Inflammatory macrophage treated with lipopolysaccharide for 1 hour (primary cell): ENCODE measurements around the gene KRTAP1-4.
"Not testable (repeated sequence)": the region's sequence is repeated elsewhere in the genome, so short reads cannot be mapped to it uniquely, and the experiment has no call there.

ENCODE experiments used
- DNase-seq, 2 donors: peaks; one replicate each; pipeline ENCODE4 v3.0.0-alpha.2; 2020 to 2022

Gene KRTAP1-4

GRCh38 chr17:41002814-41003213 lies 27.2 kb downstream of the KRTAP1-4 start:
- DNase-seq = peak in 1 of 2 donors; percentile 22

GRCh38 chr17:41001795-41002194 lies 28.2 kb downstream of the KRTAP1-4 start:
- no peak for DNase-seq

GRCh38 chr17:40999563-40999962 lies 30.4 kb downstream of the KRTAP1-4 start, which contains the start of gene KRTAP3-2:
Gene KRTAP3-2, minus strand, starts transcription at chr17:40999906. Its CDS starts 53 bp downstream, at chr17:40999853.
- DNase-seq = not testable (repeated sequence)

GRCh38 chr17:40997361-40997760 lies 32.6 kb downstream of the KRTAP1-4 start:
- no peak for DNase-seq

- DNase-seq = no peak
Observed at GRCh38 chr17:40996829-40997228, 33.2 kb downstream of the KRTAP1-4 start.

GRCh38 chr17:40995116-40995515 lies 34.9 kb downstream of the KRTAP1-4 start:
- DNase-seq = no peak

- no peak for DNase-seq
Observed at GRCh38 chr17:40993839-40994238, 36.2 kb downstream of the KRTAP1-4 start, which contains the start of gene KRTAP3-3. Gene KRTAP3-3, minus strand, starts transcription at chr17:40994164. Its CDS starts 67 bp downstream, at chr17:40994097.

GRCh38 chr17:40993084-40993483 lies 36.9 kb downstream of the KRTAP1-4 start:
- DNase-seq = no peak

GRCh38 chr17:40992666-40993065 lies 37.3 kb downstream of the KRTAP1-4 start:
- no peak for DNase-seq

GRCh38 chr17:40986920-40987319 lies 43.1 kb downstream of the KRTAP1-4 start:
- no peak for DNase-seq

- no peak for DNase-seq
Observed at GRCh38 chr17:40984226-40984625, 45.8 kb downstream of the KRTAP1-4 start, which contains the start of gene KRT40. Gene KRT40, minus strand, starts transcription at chr17:40984326. Its CDS starts 53 bp downstream, at chr17:40984273.

GRCh38 chr17:40981115-40981514 lies 48.9 kb downstream of the KRTAP1-4 start:
- DNase-seq = no peak

- no peak for DNase-seq
Observed at GRCh38 chr17:40980596-40980995, 49.4 kb downstream of the KRTAP1-4 start.

- no peak for DNase-seq
Observed at GRCh38 chr17:40980117-40980516, 49.9 kb downstream of the KRTAP1-4 start.
